ENCODE results near the gene DGKB. TPM values are rescaled to one million over a fixed set of nuclear protein-coding genes. Genes with fewer than 3 reads are reported as not detected.

DGKB gene
- total RNA-seq, 1 donor from 2014 or later = 0.30 TPM

DNA sequence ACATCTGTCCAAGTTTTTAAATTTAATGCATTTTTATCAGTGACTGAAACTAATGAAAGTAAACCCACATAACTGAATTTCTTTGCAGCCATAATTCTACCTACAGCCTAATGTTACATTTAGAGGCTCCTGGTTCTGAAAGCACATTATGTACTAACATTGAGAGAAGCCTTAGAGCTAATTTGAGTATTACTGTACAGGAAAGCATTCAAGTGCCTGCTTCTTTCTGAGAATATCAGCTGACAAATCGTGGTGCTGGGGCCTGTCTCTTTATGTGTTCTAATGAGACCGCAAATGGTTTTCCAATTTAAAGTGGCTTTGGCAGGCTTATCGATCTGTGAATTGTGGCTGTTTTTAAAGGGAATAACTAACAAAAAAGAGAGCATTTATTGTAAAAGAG, 32.3 kb upstream of the DGKB start:
- no peak for DNase-seq
- no peaks in the 10 kb centered on the region for H3K36me3 ChIP-seq
- intact Hi-C loops (cut with micrococcal nuclease) = no loop called here
- H3K27ac ChIP-seq (replicated peaks) = no peak overlapping the region
- H3K27me3 ChIP-seq (ENCODE audit: low read depth) = no peaks in the 10 kb centered on the region
- H3K4me1 ChIP-seq = no peaks in the 10 kb centered on the region
- TF ChIP-seq, protein P1, sequence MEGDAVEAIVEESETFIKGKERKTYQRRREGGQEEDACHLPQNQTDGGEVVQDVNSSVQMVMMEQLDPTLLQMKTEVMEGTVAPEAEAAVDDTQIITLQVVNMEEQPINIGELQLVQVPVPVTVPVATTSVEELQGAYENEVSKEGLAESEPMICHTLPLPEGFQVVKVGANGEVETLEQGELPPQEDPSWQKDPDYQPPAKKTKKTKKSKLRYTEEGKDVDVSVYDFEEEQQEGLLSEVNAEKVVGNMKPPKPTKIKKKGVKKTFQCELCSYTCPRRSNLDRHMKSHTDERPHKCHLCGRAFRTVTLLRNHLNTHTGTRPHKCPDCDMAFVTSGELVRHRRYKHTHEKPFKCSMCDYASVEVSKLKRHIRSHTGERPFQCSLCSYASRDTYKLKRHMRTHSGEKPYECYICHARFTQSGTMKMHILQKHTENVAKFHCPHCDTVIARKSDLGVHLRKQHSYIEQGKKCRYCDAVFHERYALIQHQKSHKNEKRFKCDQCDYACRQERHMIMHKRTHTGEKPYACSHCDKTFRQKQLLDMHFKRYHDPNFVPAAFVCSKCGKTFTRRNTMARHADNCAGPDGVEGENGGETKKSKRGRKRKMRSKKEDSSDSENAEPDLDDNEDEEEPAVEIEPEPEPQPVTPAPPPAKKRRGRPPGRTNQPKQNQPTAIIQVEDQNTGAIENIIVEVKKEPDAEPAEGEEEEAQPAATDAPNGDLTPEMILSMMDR (IDR thresholded peaks at IDR 0.05; ENCODE audit: borderline replicate concordance) = no peak
- no peaks in the 10 kb centered on the region for H3K9me3 ChIP-seq (replicated peaks)
- H3K4me3 ChIP-seq = no peak overlapping the region

DNA sequence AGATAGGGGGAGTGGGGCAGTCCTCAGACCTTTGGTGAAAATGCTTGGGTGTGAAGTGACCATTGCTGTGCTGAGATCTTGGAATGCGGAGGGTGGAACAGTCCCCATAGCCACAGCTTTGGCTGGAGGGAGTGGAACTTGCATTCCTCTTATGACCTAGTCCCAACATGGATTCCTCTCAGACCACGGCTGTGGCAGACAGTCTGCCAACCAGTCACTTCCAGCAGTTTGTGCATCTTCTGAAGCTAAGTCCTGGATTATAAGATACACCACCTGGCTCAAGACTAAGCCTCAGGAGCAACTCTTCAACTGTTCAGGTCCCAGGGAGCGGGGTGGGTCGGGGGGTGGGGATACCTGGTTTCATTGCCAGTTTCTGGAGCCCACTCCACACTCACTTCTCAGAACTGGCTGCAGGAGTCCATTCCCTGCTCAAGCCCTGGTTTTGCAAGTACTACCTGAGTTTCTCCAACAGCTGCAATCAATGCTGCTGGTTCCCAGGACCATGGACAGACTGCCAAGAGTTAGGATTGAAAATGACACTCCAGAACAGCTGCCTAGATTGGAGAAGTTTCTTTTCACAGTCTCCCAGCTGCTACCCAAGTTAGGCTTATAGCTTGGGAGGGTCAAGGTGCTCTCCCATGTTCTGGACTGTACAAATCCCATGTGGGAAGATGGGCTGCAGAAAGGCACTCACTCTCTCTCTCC, 29.1 kb upstream of the DGKB start:
- no peaks in the 10 kb centered on the region for H3K36me3 ChIP-seq
- no peak overlapping the region for H3K27ac ChIP-seq (replicated peaks)
- no peaks in the 10 kb centered on the region for H3K9me3 ChIP-seq (replicated peaks)
- H3K4me1 ChIP-seq = no peaks in the 10 kb centered on the region
- no peak overlapping the region for H3K4me3 ChIP-seq
- no peaks in the 10 kb centered on the region for H3K27me3 ChIP-seq (ENCODE audit: low read depth)
- no peak for DNase-seq
- intact Hi-C loops (cut with micrococcal nuclease) = no loop called here
- TF ChIP-seq, protein P1 (IDR thresholded peaks at IDR 0.05; ENCODE audit: borderline replicate concordance) = no peak

DNA sequence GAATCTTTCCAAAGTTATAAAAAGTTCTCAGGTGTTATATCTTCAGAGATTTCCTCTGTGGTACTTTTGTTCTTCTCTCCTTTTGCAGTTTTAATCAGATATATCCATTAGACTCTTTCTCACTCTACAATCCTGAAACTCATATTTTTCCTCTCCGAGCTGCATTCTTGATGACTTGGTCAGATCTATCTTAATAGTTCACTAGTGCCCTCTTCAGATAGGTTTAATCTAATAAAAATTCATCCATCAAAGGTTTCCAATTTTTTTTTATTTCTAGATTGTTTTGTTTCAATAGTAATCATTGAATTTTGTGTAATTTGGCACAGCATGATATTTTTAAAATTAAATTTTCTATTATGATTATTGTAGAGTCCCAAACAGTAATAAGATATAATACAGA, 21.8 kb upstream of the DGKB start:
- H3K27ac ChIP-seq (replicated peaks) = no peak overlapping the region

DNA sequence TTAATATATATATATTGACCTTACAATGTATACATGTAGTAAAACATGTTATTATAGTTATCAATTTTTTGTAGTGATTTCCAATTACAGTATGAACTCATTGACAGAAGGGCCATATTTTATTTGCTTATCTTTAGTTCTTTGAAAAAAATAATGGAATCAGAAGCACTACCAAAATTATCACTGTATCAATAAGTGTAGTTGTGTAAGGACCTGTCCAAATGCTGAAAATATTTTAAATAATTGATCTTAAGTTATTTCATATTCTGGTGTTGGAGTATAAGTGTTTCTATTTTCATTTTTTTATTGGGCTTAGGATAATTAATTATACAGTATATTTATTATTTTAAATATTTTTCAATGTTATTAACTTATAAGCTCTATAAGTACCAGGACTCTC, 8.5 kb upstream of the DGKB start:
- Histone ChIP-seq H3K9me3 (replicated peaks) (no peaks in the 10 kb centered on the region), H3K4me1 (no peaks in the 10 kb centered on the region), H3K36me3 (no peaks in the 10 kb centered on the region), H3K4me3 (no peak overlapping the region), H3K27me3 (ENCODE audit: low read depth) (no peaks in the 10 kb centered on the region), H3K27ac (replicated peaks) (no peak overlapping the region)
- no peak for DNase-seq
- TF ChIP-seq, protein P1 (IDR thresholded peaks at IDR 0.05; ENCODE audit: borderline replicate concordance) = no peak
- intact Hi-C loops (cut with micrococcal nuclease) = no loop called here

More for the DNA sequence above, 21.8 kb upstream of the DGKB start:
- DNase-seq = no peak
- TF ChIP-seq, protein P1 (IDR thresholded peaks at IDR 0.05; ENCODE audit: borderline replicate concordance) = peak; percentile 8
- Histone ChIP-seq H3K9me3 (replicated peaks) (no peaks in the 10 kb centered on the region), H3K4me3 (no peak overlapping the region), H3K36me3 (no peaks in the 10 kb centered on the region), H3K27me3 (ENCODE audit: low read depth) (no peaks in the 10 kb centered on the region), H3K4me1 (no peaks in the 10 kb centered on the region)
- intact Hi-C loops (cut with micrococcal nuclease) = no loop called here

DNA sequence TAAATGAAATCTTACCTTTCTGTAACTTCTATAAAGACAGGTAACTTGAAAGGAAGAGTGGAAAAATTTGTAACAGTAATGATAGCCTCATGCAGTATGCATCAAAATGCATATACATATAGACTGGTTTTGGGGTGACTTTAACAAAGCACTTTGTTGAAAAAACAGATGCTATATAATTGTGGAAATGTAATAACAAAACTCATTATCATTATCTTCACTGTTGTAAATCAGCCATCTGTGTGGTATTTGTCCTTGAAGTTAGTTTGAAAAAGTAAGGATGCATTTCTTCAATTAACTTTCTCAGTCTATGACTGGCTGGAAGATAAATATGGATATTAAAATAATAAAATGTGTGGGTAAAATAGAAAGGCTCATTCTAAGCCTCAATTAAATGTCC, 6.1 kb upstream of the DGKB start:
- intact Hi-C loops (cut with micrococcal nuclease) = no loop called here
- Histone ChIP-seq H3K4me1 (peaks cover under 1% of the 10 kb centered on the region), H3K9me3 (replicated peaks) (no peaks in the 10 kb centered on the region), H3K27ac (replicated peaks) (no peak overlapping the region), H3K27me3 (ENCODE audit: low read depth) (peaks cover 4% of the 10 kb centered on the region), H3K36me3 (no peaks in the 10 kb centered on the region), H3K4me3 (no peak overlapping the region)
- TF ChIP-seq, protein P1 (IDR thresholded peaks at IDR 0.05; ENCODE audit: borderline replicate concordance) = no peak
- DNase-seq = no peak

Measured in left ventricle myocardium inferior (tissue), 1 donor.